Vagina (tissue), 2 donors: ENCODE measurements around the gene TRIO.

Experiments
- POLR2A ChIP-seq, 2 donors: fragments of 450-650 bp; IDR thresholded peaks; one replicate each; pipeline ENCODE4 v1.6.1; 2017; ENCODE audit warnings: antibody characterized with exemption in 2 of 2, mild to moderate bottlenecking in 2 of 2, moderate library complexity in 2 of 2
- POLR2AphosphoS5 ChIP-seq, 2 donors: sonication (generic); formaldehyde crosslinking; IDR thresholded peaks; one replicate each; pipeline ENCODE4 v1.9.0; 2017; ENCODE audit warnings: antibody characterized with exemption in 2 of 2, mild to moderate bottlenecking in 2 of 2, low read depth in 1 of 2; ENCODE audit not compliant: insufficient read depth in 1 of 2
- TF ChIP-seq, protein P1 (sequence below), 3 experiments: fragments of 450-650 bp in 2 of 3; fragments of 200-600 bp in 1 of 3; sonication (generic) in 1 of 3; IDR thresholded peaks; one replicate each; pipeline ENCODE4 v1.5.1; 2017 to 2019; ENCODE audit warnings: antibody characterized with exemption in 3 of 3, mild to moderate bottlenecking in 2 of 3, moderate library complexity in 2 of 3

DNA sequence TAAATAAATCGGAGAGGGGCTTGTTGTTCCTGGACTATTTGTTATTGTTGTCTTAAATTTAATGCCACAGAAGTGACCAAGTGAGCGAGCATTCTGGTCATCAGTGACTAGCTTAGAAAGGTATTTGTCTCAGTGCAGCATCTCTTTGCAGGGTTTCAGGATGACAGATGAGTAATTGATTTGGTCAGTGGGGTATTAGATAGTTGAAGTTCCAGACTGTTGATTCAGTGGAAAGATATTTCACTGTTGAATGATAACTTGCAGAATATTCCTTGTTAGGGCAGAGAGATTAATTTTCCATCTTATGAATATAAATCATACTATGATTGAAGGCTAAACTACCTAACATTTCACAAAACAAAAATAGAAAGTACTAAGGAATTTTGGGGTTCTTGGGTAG is 122.4 kb downstream of the TRIO start:
- TF ChIP-seq, protein P1, sequence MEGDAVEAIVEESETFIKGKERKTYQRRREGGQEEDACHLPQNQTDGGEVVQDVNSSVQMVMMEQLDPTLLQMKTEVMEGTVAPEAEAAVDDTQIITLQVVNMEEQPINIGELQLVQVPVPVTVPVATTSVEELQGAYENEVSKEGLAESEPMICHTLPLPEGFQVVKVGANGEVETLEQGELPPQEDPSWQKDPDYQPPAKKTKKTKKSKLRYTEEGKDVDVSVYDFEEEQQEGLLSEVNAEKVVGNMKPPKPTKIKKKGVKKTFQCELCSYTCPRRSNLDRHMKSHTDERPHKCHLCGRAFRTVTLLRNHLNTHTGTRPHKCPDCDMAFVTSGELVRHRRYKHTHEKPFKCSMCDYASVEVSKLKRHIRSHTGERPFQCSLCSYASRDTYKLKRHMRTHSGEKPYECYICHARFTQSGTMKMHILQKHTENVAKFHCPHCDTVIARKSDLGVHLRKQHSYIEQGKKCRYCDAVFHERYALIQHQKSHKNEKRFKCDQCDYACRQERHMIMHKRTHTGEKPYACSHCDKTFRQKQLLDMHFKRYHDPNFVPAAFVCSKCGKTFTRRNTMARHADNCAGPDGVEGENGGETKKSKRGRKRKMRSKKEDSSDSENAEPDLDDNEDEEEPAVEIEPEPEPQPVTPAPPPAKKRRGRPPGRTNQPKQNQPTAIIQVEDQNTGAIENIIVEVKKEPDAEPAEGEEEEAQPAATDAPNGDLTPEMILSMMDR (IDR thresholded peaks at IDR 0.05), result no peak
- TF ChIP-seq POLR2AphosphoS5 (IDR thresholded peaks at IDR 0.05; ENCODE audit: insufficient read depth in 1 of 2, low read depth in 1 of 2) (no peak), POLR2A (IDR thresholded peaks at IDR 0.05) (no peak)
